Hepatocyte (in vitro differentiated cells): ENCODE data around the gene ACAT2. TPM values are rescaled to one million over a fixed set of nuclear protein-coding genes. Genes with fewer than 3 reads are reported as not detected.

Experiments
- DNase-seq: peaks from one replicate; pipeline ENCODE4 v3.0.0-alpha.2; 2016; ENCODE audit warnings: low spot score
- H2AFZ ChIP-seq: fragments of 200-600 bp; sonication (generic); 2 replicates; pipeline ENCODE4 v1.6.0; 2016; ENCODE audit warnings: antibody characterized with exemption, mild to moderate bottlenecking
- H3K27ac ChIP-seq: fragments of 200-600 bp; sonication (generic); 2 replicates; pipeline ENCODE4 v1.5.1; 2016; ENCODE audit warnings: mild to moderate bottlenecking
- H3K27me3 ChIP-seq: fragments of 200-600 bp; sonication (generic); 2 replicates; pipeline ENCODE4 v1.6.1; 2016
- H3K36me3 ChIP-seq: fragments of 200-600 bp; sonication (generic); replicated peaks from 2 replicates; pipeline ENCODE4 v1.5.1; 2016; ENCODE audit warnings: low read depth; ENCODE audit not compliant: insufficient read depth
- H3K4me1 ChIP-seq: fragments of 200-600 bp; sonication (generic); 2 replicates; pipeline ENCODE4 v1.5.1; 2016; ENCODE audit warnings: mild to moderate bottlenecking, moderate library complexity; ENCODE audit not compliant: insufficient read depth
- H3K4me2 ChIP-seq: fragments of 200-600 bp; sonication (generic); 2 replicates; pipeline ENCODE4 v1.6.0; 2016
- H3K4me3 ChIP-seq: fragments of 200-600 bp; sonication (generic); 2 replicates; pipeline ENCODE4 v1.5.1; 2016; ENCODE audit warnings: mild to moderate bottlenecking
- H3K79me2 ChIP-seq: fragments of 200-600 bp; sonication (generic); 2 replicates; pipeline ENCODE4 v1.6.0; 2017; ENCODE audit warnings: mild to moderate bottlenecking
- H3K9me2 ChIP-seq: fragments of 200-600 bp; sonication (generic); replicated peaks from 2 replicates; pipeline ENCODE4 v1.6.0; 2017; ENCODE audit warnings: mild to moderate bottlenecking; ENCODE audit not compliant: insufficient read depth
- H3K9me3 ChIP-seq: fragments of 200-600 bp; sonication (generic); 2 replicates; pipeline ENCODE4 v1.5.1; 2016; ENCODE audit warnings: low read depth, mild to moderate bottlenecking
- H4K20me1 ChIP-seq: fragments of 200-600 bp; sonication (generic); 2 replicates; pipeline ENCODE4 v1.6.0; 2016; ENCODE audit warnings: mild to moderate bottlenecking; ENCODE audit not compliant: insufficient read depth, poor library complexity, severe bottlenecking
- EZH2 ChIP-seq: fragments of 200-600 bp; sonication (generic); IDR thresholded peaks from 2 replicates; pipeline ENCODE4 v1.6.1; 2016; ENCODE audit warnings: antibody characterized with exemption, mild to moderate bottlenecking, borderline replicate concordance
- EZH2phosphoT487 ChIP-seq: fragments of 200-600 bp; sonication (generic); IDR thresholded peaks from one replicate; pipeline ENCODE4 v1.6.1; 2018; ENCODE audit warnings: antibody characterized with exemption, mild to moderate bottlenecking, low read depth, moderate library complexity; ENCODE audit not compliant: unreplicated experiment, severe bottlenecking
- WGBS: methylation state at CpG from one replicate; pipeline ENCODE4 v1.1.6; 2016; ENCODE audit warnings: low lambda C conversion rate; ENCODE audit errors: missing lambda C conversion rate; 5-methylcytosine and 5-hydroxymethylcytosine counted together
- polyA plus RNA-seq: library from polyadenylated mRNA; unstranded; fragments of >200 nt; fragmentation: Nextera tagmentation; extraction: Ambion mirVana; gene quantifications from 2 replicates; pipeline ENCODE4 v1.2.1, GENCODE V29; 2016
- total RNA-seq: library from RNA; depleted of rRNA; stranded (reverse); fragments of >200 nt; gene quantifications from 2 replicates; pipeline ENCODE4 v1.2.3, GENCODE V29; 2014
- TF ChIP-seq, protein P1 (sequence below): fragments of 200-600 bp; sonication (generic); IDR thresholded peaks from 2 replicates; pipeline ENCODE4 v1.5.1; 2016; ENCODE audit warnings: antibody characterized with exemption, mild to moderate bottlenecking; ENCODE audit not compliant: poor library complexity

Gene ACAT2
- total and polyA plus RNA-seq, 2 experiments from 2014 or later, result 67.0 to 98.6 TPM

DNA sequence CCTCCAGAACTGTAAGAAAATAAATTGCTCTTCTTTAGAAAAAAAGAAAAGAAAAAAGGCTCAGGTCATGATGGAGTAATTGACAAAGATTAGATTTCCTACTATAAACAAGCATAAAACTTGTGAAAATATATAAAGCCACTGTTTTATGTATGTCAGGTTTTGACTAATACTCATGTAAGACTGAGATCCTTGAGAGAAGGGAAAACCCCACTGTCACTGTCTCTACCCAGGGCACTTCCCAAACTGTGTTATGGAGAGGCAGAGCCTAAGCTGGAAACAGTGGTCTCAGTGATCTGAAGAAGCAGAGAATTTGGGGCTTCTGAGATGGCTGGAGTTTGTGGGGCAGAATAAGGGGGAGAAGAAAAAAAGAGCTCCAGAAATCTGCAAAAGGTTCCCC lies 7.6 kb downstream of the ACAT2 start:
- TF ChIP-seq EZH2phosphoT487, result no peak
- no peak for TF ChIP-seq EZH2
- DNase-seq, result no peak
- Histone ChIP-seq H3K9me2 (no peaks in the 10 kb centered on the region), H4K20me1 (no peaks in the 10 kb centered on the region), H3K4me3 (no peak overlapping the region), H3K27ac (no peak overlapping the region), H3K4me2 (no peak overlapping the region), H3K27me3 (no peaks in the 10 kb centered on the region), H3K79me2 (peaks cover 12% of the 10 kb centered on the region), H3K36me3 (no peaks in the 10 kb centered on the region), H3K4me1 (no peaks in the 10 kb centered on the region), H2AFZ (no peak overlapping the region), H3K9me3 (no peaks in the 10 kb centered on the region)

DNA sequence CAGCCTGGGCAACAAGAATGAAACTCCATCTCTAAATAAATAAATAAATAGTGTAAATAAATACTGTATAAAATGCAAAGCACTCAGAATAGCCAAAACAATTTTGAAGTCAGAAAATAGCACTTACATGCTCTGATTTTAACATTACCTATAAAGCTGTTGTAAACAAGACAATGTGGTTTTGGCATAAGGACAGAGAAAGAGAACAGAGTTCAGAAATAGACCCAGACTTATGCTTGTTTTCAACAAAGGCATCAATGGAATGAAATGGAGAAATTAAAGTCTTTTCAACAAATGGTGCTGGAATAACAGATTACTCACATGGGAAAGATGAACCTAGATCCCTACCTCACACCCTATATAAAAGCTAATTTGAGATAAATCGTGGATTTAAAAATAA lies 10.4 kb downstream of the ACAT2 start:
- no peaks in the 10 kb centered on the region for H3K9me3 ChIP-seq
- no peaks in the 10 kb centered on the region for H3K27me3 ChIP-seq
- H4K20me1 ChIP-seq, result no peaks in the 10 kb centered on the region
- H3K4me3 ChIP-seq, result no peak overlapping the region
- H3K36me3 ChIP-seq, result no peaks in the 10 kb centered on the region
- H3K4me2 ChIP-seq, result no peak overlapping the region
- DNase-seq, result no peak
- no peak for TF ChIP-seq EZH2phosphoT487
- TF ChIP-seq EZH2, result no peak
- TF ChIP-seq, protein P1, sequence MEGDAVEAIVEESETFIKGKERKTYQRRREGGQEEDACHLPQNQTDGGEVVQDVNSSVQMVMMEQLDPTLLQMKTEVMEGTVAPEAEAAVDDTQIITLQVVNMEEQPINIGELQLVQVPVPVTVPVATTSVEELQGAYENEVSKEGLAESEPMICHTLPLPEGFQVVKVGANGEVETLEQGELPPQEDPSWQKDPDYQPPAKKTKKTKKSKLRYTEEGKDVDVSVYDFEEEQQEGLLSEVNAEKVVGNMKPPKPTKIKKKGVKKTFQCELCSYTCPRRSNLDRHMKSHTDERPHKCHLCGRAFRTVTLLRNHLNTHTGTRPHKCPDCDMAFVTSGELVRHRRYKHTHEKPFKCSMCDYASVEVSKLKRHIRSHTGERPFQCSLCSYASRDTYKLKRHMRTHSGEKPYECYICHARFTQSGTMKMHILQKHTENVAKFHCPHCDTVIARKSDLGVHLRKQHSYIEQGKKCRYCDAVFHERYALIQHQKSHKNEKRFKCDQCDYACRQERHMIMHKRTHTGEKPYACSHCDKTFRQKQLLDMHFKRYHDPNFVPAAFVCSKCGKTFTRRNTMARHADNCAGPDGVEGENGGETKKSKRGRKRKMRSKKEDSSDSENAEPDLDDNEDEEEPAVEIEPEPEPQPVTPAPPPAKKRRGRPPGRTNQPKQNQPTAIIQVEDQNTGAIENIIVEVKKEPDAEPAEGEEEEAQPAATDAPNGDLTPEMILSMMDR, result no peak
- WGBS, result 47% methylated on average over 1 of the region's 1 CpG
- no peak overlapping the region for H2AFZ ChIP-seq
- no peaks in the 10 kb centered on the region for H3K79me2 ChIP-seq
- H3K4me1 ChIP-seq, result no peaks in the 10 kb centered on the region
- H3K9me2 ChIP-seq, result no peaks in the 10 kb centered on the region
- no peak overlapping the region for H3K27ac ChIP-seq

DNA sequence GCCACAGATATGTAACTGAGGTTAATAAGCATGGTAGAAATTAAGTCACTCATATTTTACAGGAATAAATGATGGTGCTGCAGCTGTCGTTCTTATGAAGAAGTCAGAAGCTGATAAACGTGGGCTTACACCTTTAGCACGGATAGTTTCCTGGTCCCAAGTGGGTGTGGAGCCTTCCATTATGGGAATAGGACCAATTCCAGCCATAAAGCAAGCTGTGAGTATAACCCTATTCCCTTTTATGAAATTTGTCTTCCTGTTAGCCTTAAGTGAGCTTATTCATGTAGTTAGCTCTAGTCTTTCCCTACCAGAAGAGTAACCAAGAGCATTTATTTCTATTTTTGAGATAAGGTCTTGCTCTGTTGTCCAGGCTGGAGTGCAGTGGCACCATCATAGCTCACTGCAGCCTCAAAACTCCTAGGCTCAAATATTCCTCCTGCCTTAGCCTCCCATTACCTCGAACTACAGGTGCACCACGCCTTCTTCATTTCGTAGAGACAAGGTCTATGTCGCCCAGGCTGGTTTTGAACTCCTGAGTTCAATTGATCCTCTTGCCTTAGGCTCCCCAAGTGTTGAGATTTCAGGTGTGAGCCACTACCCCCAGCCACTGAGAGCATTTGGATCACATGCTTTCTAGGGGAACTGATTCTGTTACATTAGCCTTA lies 15.5 kb downstream of the ACAT2 start:
- Histone ChIP-seq H3K4me2 (no peak overlapping the region), H3K79me2 (peaks cover 11% of the 10 kb centered on the region), H3K27me3 (no peaks in the 10 kb centered on the region), H3K27ac (no peak overlapping the region), H3K9me2 (no peaks in the 10 kb centered on the region), H2AFZ (no peak overlapping the region), H3K4me1 (no peaks in the 10 kb centered on the region), H3K36me3 (no peaks in the 10 kb centered on the region), H3K4me3 (no peak overlapping the region), H3K9me3 (no peaks in the 10 kb centered on the region), H4K20me1 (no peaks in the 10 kb centered on the region)
- 94% methylated on average over 7 of the region's 7 CpGs for WGBS
- DNase-seq, result no peak
- TF ChIP-seq EZH2phosphoT487 (no peak), EZH2 (no peak)
- TF ChIP-seq, protein P1, result no peak

DNA sequence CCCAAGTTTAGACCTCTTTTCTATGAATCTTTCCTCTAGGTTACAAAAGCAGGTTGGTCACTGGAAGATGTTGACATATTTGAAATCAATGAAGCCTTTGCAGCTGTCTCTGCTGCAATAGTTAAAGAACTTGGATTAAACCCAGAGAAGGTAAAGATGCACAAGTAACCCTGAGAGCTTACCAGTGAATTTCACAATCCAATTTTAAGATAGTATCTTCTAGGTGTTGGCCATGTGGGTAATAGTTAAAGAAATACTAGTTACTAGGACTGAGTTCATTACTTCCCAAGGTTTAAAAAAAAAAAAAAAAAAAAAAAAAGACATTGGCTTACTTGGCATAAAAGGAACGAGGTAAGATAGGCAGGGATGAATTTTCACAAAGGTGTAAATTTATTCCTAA lies 16.3 kb downstream of the ACAT2 start:
- TF ChIP-seq EZH2phosphoT487, result no peak
- Histone ChIP-seq H3K4me3 (no peak overlapping the region), H2AFZ (no peak overlapping the region), H3K27me3 (no peaks in the 10 kb centered on the region), H3K27ac (no peak overlapping the region), H3K79me2 (peaks cover 18% of the 10 kb centered on the region), H3K9me3 (no peaks in the 10 kb centered on the region), H3K9me2 (no peaks in the 10 kb centered on the region), H3K4me2 (no peak overlapping the region), H4K20me1 (no peaks in the 10 kb centered on the region), H3K4me1 (no peaks in the 10 kb centered on the region), H3K36me3 (no peaks in the 10 kb centered on the region)
- no peak for DNase-seq
- WGBS, result 100% methylated on average over 1 of the region's 1 CpG
